Activated T-cell treated with anti-CD3 and anti-CD28 coated beads, Interleukin-2, amount 50 U/mL, for 48 hours (primary cell): ENCODE measurements around the gene MAEA.

Experiments used
- DNase-seq, 2 experiments: peaks; one replicate each; pipeline ENCODE4 v3.0.0-alpha.2; 2020

The MAEA gene

DNA sequence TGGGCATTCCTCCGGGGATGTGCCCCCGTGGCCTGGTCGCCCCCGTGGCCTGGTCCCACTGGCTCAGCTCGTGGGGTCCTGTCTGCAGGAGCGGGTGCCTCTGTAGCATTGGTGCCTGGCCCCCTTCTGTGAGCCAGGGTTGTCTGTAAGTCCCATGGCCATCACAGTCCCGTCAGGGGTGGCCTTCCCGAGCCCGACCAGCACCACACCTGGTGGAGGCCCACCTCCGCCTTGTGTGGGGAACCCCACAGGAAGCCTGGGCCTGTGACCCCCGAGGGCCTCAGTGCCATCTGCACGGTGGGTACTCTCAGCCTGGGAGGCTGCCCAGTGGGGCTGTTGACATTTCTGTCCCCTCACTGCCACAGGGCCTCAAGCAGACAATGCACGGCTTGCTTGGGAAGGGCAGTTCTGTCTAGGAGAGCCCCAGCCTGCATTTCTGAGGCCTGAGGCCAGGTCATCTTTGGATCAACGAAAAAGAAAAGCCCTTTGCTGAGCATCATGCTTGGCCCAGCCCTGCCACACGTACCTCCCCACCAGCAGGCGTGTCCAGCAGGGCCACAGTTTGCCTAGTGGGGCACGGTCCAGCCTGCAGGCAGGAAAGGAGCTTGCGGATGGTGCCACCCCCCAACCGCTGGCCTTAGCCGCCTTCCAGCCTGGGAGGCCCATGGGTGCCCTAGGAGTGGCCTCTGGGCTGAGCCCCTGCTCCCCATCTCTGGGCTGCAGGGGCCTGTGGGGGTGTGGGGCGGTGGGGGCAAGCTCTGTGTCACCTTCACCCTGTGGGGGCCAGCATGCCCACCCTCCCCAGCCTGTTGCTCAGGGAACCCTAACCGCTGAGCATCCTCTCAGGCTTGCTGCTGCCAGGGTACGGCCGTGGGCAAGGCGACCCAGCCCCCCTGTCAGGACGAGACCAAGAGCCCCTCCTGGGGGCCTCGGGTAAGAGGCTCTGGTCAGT lies 93.4 kb downstream of the MAEA start:
- DNase-seq = no peak

DNA sequence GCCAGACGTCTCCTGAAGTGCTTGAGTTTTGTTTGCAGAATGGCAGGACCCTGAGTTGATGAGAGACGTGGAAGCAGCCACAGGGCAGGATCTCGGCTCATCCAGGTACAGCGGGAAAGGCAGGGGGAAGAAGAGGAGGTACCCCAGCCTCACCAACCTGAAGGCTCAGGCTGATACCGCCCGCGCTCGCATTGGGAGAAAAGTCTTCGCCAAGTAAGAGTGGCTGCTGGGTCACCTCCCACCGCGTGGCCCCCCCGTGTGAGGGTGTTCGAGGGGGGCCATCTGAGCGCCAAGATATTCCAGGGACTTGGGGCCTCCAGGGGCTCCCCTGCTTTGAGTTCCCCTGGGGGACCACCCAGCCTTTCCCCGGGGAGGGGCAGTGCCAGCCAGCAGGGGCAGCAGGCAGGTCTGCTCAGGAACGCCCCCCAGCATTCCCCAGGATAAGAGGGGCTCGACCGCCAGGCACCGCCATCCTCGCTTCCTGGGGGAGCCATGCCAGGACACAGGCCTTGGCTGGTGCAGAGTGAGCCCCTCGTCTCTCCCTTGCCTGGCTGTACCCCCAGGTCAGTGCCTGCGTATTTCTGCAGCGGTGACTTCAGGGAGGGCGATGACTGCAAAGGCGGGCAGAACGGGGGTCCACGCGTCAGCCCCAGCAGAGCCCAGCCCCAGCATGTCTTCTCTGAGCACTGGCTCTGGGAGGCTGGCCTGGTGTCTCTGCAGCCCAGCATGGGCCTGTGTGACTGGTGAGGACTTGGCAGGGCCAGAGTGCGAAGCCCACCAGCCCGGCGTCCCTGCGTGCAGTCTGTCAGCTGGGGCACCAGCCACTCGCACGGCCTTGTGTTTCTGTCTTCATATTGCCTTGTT lies 94.3 kb downstream of the MAEA start:
- no peak for DNase-seq

DNA sequence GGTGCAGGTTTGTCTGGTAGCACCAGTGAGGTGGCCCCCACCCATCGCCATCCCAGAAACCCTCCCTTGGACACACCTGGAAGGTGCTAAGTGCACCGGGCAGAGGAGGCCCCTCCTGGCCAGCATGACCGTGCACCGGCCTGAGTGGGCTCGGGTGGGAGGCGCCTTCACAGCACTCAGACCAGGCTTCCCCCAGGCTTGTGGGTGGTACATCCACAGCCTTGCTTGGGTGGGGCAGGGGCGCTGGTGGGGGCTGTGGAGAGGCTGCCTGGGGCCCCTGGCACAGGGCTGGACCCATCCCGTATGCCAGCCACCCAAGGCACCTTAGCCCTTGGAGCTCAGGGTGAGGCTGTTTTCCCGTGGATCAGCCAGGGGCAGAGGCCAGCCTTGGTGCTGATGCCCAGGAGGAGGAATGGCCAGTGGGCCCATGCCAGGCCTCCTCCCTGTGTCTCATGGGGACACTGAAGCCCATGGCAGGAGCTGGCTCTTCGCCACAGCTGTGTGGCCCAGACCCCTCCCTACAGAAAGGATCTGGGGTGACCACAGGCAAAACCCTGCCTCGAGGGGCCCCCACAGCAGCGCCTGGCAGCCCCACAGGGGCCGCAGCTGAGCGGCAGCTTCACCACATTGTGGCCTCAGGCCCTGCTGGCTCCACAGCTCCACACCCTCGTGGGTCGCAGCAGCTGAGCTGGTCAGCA lies 95.1 kb downstream of the MAEA start:
- DNase-seq = no peak

DNA sequence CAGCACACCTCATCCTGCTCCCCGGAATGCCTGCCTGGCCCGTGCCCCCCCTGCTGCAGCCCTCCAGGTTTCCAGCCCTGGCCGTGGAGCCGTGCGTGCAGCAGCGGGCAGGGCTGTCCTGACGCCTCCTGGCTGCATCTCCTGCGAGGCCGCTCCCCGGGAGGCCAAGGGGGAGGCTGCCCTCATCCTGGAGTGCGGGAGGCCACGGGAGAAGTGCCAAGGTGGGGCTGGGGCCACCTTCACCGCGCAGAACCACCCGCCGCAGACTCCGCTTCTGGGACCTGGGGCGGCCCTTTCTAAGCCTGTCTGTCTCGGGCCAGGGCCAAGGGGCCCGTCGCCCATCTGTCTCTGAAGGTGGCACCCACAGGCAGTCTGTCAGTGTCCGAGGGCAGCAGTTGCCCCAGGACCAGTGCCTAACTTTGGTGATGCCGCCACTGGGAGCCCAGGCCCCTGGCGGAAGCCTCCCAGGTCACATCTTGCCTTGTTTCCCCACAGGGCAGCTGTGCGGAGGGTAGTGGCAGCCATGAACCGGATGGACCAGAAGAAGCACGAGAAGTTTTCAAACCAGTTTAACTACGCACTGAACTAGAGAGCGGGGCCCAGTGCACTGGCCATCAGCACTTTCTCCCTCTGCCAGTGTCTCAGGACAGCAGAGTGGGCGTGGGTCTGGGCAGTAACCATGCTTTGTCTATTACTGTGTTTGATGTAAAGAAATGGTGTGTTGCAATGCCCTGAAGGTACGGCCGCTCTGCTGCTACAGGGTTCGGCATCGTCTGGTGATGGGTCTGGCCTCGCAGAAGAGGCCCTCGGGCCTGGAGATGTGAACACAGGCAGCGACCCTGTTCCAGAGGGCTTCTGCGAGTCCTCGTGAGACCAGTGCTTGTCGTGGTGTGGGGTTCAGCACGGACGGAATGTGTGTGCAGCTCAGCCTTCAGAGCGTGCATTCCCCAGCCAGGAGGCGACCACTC lies 96.0 kb downstream of the MAEA start:
- no peak for DNase-seq
